8988T (cell line): Measurements from ENCODE around the gene OBSCN.

Source experiments
- DNase-seq: peaks from one replicate; pipeline ENCODE4 v3.0.0; 2011

Gene OBSCN

DNA sequence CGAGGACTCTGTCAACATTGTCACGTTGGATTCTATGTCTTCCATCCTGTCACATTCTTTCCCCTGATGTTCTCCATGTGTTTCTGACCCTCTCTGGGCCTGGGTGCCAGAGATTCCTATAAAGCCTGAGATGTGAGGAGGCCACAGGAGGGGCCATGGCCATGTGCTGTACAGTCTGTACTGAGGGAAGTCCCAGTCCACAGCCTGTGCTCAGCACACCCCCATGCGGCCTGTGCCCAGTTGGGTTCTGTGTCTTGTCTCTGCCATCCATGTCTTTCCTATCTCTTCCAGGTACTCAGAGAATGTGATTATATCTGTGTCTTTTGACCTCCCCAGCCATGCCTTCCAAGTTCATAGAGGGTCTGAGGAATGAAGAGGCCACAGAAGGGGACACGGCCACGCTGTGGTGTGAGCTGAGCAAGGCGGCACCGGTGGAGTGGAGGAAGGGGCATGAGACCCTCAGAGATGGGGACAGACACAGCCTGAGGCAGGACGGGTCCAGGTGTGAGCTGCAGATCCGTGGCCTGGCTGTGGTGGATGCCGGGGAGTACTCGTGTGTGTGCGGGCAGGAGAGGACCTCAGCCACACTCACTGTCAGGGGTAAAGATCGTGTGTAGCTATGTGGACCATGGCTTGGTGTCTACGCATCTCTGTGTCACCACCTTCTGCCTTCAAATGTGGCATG lies 86.1 kb downstream of the OBSCN start:
- DNase-seq = no peak

DNA sequence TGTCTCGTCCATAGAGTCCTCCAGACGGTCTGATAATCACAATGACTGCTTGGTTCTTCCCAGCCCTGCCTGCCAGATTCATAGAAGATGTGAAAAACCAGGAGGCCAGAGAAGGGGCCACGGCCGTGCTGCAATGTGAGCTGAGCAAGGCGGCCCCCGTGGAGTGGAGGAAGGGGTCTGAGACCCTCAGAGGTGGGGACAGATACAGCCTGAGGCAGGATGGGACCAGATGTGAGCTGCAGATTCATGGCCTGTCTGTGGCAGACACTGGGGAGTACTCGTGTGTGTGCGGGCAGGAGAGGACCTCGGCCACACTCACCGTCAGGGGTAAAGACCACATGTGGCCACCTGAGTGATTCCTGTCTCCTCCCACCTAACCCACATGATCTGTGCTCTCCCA lies 86.9 kb downstream of the OBSCN start:
- DNase-seq = no peak

DNA sequence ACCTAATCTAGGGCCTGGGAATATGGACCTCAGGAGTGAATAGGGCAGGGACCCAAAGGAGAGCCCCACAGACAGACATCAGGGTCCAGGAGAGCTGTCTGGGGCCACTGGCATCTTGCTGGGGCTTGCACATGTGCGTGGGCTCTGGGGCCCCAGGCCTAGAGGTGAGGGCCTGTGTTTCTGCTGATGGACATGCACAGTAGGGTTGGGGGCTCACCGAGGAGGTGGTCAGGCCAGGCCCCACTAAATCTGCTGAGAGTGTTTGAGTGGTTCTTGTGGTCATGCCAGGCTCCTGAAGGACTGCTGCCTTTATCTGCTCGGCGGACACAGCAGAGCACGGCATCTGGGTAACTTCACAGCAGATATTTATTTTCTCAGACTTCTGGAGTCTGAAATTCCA lies 87.4 kb downstream of the OBSCN start:
- no peak for DNase-seq

DNA sequence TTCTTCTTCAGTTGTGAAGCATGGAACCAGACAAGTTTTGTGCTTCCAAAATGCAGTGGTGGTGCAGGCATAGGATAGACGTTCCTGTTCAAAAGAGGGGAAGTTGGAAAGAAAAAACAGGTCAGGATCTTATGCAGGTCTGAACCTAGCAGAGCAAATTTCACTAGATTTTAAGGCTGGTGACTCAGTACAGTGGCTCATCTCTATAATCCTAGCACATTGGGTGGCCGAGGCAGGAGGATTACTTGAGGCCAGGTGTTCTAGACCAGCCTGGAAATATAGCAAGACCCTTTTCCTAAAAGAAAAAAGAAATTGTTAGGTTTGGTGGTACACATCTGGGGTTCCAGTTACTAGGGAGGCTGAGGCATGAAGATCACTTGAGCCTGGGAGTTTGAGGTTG lies 88.1 kb downstream of the OBSCN start:
- no peak for DNase-seq

DNA sequence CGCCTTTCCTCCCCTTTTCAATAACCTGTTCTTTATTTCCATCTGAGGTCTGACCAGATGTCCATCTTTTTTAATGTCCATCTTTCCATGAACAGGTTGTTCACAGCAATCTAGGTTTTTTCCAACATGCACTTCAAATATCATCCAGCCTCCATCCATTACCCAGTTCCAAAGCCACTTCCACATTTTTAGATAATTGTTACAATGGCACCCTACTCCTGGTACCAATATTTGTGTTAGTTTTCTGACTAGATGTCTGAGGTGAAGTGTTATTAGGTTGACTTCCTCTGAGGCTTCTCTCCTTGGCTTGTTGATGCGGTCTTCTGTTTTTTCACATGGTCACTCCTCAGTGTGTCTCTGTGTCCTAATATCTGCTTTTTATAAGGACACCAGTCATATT lies 89.4 kb downstream of the OBSCN start:
- DNase-seq = no peak

DNA sequence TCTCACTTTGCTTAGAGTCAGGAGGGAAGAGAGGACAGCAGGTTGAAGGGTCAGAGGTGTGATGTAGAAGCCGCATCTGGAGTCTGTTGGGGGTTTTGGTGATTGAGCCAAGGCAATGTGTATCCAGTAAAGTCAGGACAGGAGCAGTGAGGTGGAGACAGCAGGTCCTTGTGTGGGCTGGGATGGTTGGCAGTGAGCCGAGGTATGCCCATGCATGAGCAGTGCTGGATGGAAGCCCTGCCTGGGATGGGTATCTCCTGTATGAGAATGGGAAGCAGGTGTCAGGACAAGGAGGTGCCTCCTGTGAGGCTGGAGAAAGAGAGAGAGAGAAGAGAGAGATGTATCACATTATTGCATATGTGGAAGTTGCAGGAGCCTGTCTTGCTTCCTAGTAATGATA lies 90.0 kb downstream of the OBSCN start:
- no peak for DNase-seq

DNA sequence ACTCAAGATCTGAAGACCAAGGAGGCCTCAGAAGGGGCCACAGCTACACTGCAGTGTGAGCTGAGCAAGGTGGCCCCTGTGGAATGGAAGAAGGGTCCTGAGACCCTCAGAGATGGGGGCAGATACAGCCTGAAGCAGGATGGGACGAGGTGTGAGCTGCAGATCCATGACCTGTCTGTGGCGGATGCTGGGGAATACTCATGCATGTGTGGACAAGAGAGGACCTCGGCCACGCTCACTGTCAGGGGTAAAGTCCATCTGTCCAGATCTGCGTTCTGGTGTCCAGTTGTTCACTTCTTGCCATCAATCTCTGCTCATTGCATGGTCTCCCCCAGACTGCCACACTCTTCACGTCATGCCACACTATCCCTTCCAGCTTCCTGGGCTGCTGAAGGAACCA lies 90.6 kb downstream of the OBSCN start:
- no peak for DNase-seq

DNA sequence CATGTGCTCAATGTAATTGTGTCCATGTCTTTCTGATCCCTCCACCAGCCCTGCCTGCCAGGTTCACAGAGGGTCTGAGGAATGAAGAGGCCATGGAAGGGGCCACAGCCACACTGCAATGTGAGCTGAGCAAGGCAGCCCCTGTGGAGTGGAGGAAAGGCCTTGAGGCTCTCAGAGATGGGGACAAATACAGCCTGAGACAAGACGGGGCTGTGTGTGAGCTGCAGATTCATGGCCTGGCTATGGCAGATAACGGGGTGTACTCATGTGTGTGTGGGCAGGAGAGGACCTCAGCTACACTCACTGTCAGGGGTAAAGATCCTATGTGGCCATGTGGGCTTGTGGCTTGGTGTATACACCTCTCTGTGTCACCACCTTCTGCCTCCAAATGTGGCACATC lies 91.4 kb downstream of the OBSCN start:
- no peak for DNase-seq

DNA sequence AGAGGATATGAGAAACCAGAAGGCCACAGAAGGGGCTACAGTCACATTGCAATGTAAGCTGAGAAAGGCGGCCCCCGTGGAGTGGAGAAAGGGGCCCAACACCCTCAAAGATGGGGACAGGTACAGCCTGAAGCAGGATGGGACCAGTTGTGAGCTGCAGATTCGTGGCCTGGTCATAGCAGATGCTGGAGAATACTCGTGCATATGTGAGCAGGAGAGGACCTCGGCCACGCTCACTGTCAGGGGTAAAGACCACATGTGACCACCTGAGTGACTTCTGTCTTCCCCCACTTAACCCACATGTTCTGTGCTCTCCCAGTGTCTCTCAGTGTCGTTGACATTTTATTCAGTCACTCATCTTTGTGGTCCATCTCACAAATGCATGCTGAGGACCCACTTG lies 92.1 kb downstream of the OBSCN start:
- no peak for DNase-seq

DNA sequence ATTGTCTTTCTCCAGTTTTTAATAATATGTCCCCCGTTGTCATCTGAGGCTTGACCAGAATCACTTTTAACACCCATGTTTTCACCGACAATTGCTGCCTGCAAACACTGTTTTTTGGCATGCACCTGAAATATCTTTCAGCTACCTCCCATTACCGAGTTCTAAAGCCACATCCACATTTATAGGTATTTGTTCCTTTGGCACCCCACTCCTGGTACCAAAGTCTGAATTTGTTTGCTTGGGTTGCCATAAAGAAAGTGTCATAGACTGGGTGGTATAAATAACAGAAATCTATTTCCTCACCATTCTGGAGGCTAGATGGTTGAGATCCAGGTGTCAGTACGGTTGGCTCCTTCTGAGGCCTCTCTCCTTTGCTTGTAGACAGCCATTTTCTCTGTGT lies 94.2 kb downstream of the OBSCN start:
- DNase-seq = no peak

DNA sequence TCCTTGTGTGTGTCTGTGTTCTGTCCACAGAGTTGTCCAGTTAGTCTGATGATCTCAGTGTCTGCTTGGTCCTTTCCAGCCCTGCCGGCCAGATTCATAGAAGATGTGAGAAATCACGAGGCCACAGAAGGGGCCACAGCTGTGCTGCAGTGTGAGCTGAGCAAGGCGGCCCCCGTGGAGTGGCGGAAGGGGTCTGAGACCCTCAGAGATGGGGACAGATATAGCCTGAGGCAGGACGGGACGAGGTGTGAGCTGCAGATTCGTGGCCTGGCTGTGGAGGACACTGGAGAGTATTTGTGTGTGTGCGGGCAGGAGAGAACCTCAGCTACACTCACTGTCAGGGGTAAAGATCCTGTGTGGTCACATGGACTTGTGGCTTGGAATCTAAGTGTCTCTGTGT lies 95.8 kb downstream of the OBSCN start:
- no peak for DNase-seq

DNA sequence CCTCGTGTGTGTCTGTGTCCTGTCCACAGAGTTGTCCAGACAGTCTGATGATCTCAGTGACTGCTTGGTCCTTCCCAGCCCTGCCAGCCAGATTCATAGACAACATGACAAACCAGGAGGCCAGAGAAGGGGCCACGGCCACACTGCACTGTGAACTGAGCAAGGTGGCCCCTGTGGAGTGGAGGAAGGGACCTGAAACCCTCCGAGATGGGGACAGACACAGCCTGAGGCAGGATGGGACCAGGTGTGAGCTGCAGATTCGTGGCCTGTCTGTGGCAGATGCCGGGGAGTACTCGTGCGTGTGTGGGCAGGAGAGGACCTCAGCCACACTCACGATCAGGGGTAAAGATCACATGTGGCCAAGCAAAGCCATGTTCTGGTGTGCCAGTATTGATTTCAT lies 96.4 kb downstream of the OBSCN start:
- no peak for DNase-seq

DNA sequence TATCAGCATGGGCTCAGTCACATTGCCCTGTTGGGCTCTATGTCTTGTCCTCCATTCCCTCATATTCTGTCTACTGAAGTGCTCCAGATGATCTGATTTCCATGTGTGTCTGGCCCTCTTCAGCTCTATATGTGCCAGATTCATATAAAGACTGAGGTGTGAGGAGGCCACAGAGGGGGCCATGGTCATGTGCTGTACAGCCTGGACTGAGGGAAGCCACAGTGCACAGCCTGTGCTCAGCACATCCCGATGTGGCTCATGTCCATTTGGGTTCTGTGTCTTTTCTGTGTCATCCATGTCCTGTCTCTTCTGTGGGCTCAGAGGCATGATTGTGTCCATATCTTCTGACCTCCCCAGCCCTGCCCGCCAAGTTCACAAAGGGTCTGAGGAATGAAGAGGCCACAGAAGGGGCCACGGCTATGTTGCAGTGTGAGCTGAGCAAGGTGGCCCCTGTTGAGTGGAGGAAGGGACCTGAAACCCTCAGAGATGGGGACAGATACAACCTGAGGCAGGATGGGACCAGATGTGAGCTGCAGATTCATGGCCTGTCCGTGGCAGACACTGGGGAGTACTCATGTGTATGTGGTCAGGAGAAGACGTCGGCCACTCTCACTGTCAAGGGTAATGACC lies 97.0 kb downstream of the OBSCN start:
- DNase-seq = no peak

DNA sequence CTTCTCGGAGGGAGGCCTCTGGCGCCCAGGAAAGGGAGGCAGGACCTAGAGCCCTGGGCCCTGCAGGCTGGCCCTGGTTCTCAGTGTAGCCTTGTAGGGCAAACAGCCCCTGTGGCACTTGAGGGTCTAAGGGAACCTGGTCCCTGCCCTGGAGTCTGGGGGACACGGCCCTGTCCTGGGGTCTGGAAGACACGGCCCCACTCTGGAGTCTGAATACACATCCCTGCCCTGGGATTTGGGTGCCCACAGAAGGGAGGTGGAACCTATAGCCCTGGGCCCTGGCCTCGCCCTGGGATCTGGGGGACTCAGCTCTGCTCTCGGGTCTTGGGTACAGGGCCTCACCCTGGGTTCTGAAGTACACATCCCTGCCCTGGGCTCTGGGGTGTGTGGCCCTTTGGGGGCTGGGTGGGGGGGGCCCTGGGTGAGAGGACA lies 97.9 kb downstream of the OBSCN start:
- DNase-seq = no peak

DNA sequence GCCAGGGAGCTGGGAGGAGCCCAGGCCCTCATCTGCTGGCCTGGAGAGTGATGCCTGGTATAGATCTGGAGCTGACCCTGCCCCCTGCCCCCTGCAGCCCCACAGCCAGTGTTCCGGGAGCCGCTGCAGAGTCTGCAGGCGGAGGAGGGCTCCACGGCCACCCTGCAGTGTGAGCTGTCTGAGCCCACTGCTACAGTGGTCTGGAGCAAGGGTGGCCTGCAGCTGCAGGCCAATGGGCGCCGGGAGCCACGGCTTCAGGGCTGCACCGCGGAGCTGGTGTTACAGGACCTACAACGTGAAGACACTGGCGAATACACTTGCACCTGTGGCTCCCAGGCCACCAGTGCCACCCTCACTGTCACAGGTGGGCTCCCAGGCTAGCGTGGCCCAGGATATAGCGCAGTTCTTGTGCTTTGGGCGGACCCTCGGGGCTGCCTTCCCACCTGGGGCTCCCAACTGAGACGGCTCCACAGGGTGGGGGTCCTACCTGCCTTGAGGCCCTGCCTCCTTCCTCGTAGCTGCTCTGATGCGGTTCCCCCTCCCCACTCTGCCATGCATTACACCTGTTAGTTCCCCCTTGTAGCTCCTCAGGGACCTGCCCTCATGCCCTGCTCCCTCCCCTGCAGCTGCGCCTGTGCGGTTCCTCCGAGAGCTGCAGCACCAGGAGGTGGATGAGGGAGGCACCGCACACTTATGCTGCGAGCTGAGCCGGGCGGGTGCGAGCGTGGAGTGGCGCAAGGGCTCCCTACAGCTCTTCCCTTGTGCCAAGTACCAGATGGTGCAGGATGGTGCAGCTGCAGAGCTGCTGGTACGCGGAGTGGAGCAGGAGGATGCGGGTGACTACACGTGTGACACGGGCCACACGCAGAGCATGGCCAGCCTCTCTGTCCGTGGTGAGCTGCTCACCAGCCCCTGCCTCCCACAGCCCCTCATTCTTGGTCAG lies 98.7 kb downstream of the OBSCN start:
- DNase-seq = no peak

DNA sequence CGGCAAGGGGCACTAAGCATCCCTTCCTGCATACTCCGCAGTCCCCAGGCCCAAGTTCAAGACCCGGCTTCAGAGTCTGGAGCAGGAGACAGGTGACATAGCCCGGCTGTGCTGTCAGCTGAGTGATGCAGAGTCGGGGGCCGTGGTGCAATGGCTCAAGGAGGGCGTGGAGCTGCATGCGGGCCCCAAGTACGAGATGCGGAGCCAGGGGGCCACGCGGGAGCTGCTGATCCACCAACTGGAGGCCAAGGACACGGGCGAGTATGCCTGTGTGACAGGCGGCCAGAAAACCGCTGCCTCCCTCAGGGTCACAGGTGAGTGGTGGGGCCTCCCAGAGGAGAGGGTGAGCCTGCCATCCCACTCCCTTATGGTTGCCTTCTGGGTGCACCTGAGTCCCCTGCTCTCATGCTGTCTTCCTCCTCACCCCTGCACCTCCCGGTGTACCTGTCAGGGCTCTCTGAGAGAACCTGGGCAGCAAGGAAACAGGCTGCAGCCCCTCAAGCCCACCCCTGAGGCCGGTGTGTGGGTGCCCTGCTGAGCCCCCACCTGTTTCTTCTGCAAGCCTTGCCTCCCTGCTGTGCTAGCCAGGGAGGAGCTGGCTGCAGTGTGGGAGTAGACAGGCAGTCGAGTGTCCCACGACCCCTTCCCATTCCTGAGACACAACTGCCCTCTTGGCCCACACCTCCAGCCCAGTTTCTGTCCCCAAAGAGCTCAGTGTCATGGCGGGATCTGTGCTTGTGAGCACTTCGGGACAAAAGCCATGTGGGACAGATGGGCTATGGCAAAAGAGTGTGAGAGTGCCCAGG lies 99.6 kb downstream of the OBSCN start:
- DNase-seq = no peak

DNA sequence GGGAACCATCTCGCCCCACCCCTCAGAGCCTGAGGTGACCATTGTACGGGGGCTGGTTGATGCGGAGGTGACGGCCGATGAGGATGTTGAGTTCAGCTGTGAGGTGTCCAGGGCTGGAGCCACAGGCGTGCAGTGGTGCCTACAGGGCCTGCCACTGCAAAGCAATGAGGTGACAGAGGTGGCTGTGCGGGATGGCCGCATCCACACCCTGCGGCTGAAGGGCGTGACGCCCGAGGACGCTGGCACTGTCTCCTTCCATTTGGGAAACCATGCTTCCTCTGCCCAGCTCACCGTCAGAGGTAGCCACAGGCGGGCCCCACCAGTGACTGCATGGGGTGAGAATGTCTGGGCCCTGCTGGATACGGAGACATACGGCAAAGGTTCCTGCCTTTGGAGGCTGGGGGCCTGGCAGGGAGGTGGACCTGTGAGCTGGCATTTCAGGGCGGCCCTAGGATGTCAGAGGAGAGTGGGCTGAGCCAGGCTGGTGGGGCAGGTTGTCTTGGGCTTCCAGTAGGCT lies 100.3 kb downstream of the OBSCN start:
- no peak for DNase-seq

DNA sequence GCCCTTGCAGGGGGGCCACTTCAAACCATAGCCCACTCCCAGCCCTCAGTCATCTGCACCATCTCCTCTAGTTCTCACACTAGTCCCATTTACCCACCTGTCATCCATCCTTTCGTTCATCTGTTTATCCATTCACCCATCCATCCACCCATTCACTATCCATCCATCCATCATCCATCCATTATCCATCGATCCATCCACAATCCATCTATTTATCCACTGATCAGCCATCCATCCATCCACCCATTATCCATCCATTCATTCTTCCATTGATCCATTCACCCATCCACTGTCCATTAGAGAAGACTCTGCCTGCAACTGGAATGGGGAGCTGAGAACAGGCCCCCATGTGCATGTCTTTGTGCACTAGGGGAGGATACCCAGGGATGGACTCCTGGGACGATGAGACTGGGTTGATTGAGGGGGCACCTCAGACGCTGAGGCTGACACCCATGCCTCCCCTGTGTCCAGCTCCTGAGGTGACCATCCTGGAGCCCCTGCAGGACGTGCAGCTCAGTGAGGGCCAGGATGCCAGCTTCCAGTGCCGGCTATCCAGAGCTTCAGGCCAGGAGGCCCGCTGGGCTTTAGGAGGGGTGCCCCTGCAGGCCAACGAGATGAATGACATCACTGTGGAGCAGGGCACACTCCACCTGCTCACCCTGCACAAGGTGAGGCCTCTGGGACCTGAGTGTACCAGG lies 100.9 kb downstream of the OBSCN start:
- peak; percentile 75 for DNase-seq

DNA sequence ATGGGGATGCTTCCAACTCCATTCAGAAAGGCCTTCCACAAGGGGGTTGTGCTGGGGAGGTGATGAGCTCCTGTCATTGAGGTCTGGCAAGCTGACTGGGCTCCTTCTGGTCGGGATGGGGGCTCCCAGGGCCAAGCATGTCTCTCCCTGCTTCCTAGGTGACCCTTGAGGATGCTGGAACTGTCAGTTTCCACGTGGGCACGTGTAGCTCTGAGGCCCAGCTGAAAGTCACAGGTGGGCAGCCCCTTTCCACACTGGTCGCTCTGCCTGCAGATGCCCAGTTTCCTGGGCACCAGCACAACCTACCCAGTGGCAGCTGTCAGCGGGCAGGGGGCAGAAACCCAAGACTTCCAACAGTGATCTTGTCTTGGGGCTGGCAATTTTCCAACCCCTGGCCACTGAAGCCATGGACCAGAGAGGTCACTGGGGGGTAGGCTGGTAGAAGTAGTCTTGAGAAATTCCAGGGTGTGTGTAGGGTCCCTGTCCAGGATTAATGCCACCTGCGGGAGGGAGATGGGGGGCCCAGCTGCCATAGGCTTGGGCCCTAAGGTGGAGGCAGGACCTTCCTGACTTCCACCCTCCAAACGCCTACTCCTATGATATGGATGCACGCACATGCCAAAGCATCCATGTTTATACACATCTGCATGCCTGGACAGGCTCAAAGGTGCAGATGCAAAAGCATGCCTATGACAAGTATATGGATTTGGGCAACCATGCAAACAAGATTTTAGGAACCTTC lies 101.7 kb downstream of the OBSCN start:
- no peak for DNase-seq

DNA sequence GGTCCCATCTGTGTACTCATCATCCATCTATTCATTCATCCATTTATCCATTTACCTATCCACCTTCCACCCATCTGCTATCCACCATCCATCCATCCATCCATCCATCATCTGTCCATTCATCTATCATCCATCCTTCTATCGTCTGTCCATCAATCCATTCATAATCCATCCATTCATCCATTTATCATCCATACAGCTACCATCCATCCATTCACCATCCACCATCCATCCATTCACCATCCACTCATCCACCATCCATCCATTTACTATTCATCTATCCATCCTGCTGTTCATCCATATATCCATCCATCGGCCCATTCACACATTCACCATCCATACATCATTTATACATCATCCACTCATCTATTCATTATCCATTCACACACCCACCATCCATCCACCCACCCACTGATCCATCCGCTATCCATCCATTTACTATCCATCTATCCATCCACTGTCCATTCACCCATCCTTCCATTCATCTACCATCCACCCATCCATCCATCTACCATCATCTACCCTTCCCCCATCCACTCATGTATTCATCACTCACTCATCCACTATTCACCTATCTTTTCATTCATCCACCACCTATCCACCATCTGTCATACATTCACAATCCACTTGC lies 102.4 kb downstream of the OBSCN start:
- peak; percentile 6 for DNase-seq

DNA sequence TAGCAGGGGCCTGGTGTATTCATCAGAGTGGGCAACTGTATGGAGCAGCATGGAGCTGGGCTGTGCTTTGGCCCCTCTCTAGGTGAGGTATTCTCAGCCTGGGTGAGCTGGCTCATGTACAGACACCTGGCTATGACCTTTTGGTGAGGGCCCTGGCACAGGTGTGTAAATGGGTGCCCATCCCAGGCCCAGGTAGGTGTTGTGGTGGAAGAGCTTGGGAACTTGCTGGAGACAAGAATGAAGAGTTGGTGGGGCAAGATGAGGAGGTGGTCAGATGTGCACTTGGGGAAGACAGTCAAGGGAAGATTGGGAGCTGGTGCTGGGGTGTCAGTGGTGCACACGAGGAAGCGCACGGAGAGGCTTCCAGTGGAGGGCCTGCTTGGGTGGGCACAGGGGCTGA lies 103.2 kb downstream of the OBSCN start:
- DNase-seq = peak; percentile 7
